Hepatic stellate cell (primary cell): ENCODE data around the gene MBTPS1.

Source experiments
- DNase-seq: peaks from one replicate; pipeline ENCODE4 v3.0.0; 2011; ENCODE audit warnings: low spot score

MBTPS1 gene

DNA sequence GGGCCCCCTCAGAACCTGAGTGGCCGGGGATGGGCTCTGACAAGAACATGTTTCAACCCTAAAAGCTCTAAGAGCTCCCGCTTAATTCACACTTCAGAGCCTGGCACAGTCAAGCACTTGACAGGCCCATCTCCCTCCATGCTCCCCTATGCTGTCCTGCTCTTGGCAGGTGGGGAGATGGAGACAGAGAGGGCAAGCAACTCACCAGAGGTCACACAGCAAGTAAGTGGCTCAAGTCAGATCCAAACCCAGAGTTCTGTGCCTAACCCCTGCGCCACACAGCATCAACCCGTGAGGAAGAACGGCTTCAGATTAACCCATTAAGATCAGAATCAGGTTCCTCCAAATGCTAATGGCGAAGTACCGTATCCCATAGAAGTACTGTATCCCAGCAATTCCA lies 112.3 kb downstream of the MBTPS1 start:
- DNase-seq: no peak
